Measurements from ENCODE around the gene ARMC5. TPM values are rescaled to one million over a fixed set of nuclear protein-coding genes. Genes with fewer than 3 reads are reported as not detected.

ARMC5 gene
- total RNA-seq, 2 donors from 2014 or later = 8.8 to 10.8 TPM

GRCh38 chr16:31421587-31421986, 37.7 kb upstream of the ARMC5 start:
- no peaks in the 10 kb centered on the region for H3K27me3 ChIP-seq (replicated peaks; ENCODE audit: insufficient read depth)
- H3K9me3 ChIP-seq = no peaks in the 10 kb centered on the region
- no peak for ATAC-seq (ENCODE audit: insufficient number of reproducible peaks, low FRiP score, low read depth)
- H3K36me3 ChIP-seq = no peaks in the 10 kb centered on the region
- H3K27ac ChIP-seq = no peak overlapping the region
- no peak overlapping the region for H3K4me3 ChIP-seq
- H3K4me1 ChIP-seq (ENCODE audit: control insufficient read depth in 1 of 2, low read depth in 2 of 2) = no peaks in the 10 kb centered on the region
- TF ChIP-seq CTCF (IDR thresholded peaks at IDR 0.05) = no peak
- DNase-seq (ENCODE audit: low spot score) = no peak

- ATAC-seq (ENCODE audit: insufficient number of reproducible peaks, low FRiP score, low read depth) (no peak), DNase-seq (ENCODE audit: low spot score) (no peak)
- no peaks in the 10 kb centered on the region for H3K36me3 ChIP-seq
Measured at GRCh38 chr16:31423241-31423640, 36.1 kb upstream of the ARMC5 start.

GRCh38 chr16:31423801-31424200, 35.5 kb upstream of the ARMC5 start:
- Histone ChIP-seq H3K36me3 (no peaks in the 10 kb centered on the region), H3K27ac (no peak overlapping the region), H3K4me1 (ENCODE audit: control insufficient read depth in 1 of 2, low read depth in 2 of 2) (peaks cover 0 to 10% of the 10 kb centered on the region in 2 donors), H3K9me3 (no peaks in the 10 kb centered on the region), H3K27me3 (replicated peaks; ENCODE audit: insufficient read depth) (no peaks in the 10 kb centered on the region), H3K4me3 (no peak overlapping the region)
- DNase-seq (ENCODE audit: low spot score) (no peak), ATAC-seq (ENCODE audit: insufficient number of reproducible peaks, low FRiP score, low read depth) (no peak)
- no peak for TF ChIP-seq CTCF (IDR thresholded peaks at IDR 0.05)

More at GRCh38 chr16:31423241-31423640, 36.1 kb upstream of the ARMC5 start:
- no peak overlapping the region for H3K4me3 ChIP-seq
- no peak for TF ChIP-seq CTCF (IDR thresholded peaks at IDR 0.05)
- no peaks in the 10 kb centered on the region for H3K27me3 ChIP-seq (replicated peaks; ENCODE audit: insufficient read depth)
- H3K9me3 ChIP-seq = no peaks in the 10 kb centered on the region
- H3K4me1 ChIP-seq (ENCODE audit: control insufficient read depth in 1 of 2, low read depth in 2 of 2) = peaks cover 0 to 9% of the 10 kb centered on the region in 2 donors
- H3K27ac ChIP-seq = no peak overlapping the region

GRCh38 chr16:31427441-31428278, 31.6 kb upstream of the ARMC5 start:
- Histone ChIP-seq H3K36me3 (no peaks in the 10 kb centered on the region), H3K27ac (peak overlapping the region in 1 of 2 donors; percentile 11), H3K27me3 (replicated peaks; ENCODE audit: insufficient read depth) (no peaks in the 10 kb centered on the region), H3K9me3 (no peaks in the 10 kb centered on the region), H3K4me1 (ENCODE audit: control insufficient read depth in 1 of 2, low read depth in 2 of 2) (peaks cover 0 to 10% of the 10 kb centered on the region in 2 donors), H3K4me3 (peak overlapping the region; percentile 65)
- TF ChIP-seq CTCF (IDR thresholded peaks at IDR 0.05) = no peak
- ATAC-seq (ENCODE audit: insufficient number of reproducible peaks, low FRiP score, low read depth) (no peak), DNase-seq (ENCODE audit: low spot score) (no peak)

GRCh38 chr16:31428279-31428597, 31.1 kb upstream of the ARMC5 start, which contains the start of gene COX6A2:
TSS of gene COX6A2 (minus strand) at chr16:31428360. CDS start at chr16:31428325, 35 bp downstream.
- DNase-seq (ENCODE audit: low spot score) (no peak), ATAC-seq (ENCODE audit: insufficient number of reproducible peaks, low FRiP score, low read depth) (no peak)
- H3K4me1 ChIP-seq (ENCODE audit: control insufficient read depth in 1 of 2, low read depth in 2 of 2) = peaks cover 0 to 10% of the 10 kb centered on the region in 2 donors
- peak within 1 kb of the TSS in 1 of 2 donors; percentile 11 for H3K27ac ChIP-seq
- H3K27me3 ChIP-seq (replicated peaks; ENCODE audit: insufficient read depth) = no peaks in the 10 kb centered on the region
- H3K36me3 ChIP-seq = no peaks in the 10 kb centered on the region
- H3K9me3 ChIP-seq = no peaks in the 10 kb centered on the region
- TF ChIP-seq CTCF (IDR thresholded peaks at IDR 0.05) = no peak
- H3K4me3 ChIP-seq = peak within 1 kb of the TSS; percentile 65

Data from thoracic aorta (tissue), 2 donors.